HG03575 (cell line): ENCODE results near the gene DNAJC6.

Experiments
- ATAC-seq: cut with Tn5 transposase; IDR thresholded peaks from one replicate; pipeline ENCODE4 v1.9.1; 2021; ENCODE audit not compliant: unreplicated experiment, insufficient number of reproducible peaks, low FRiP score; ENCODE audit errors: extremely low read depth

The DNAJC6 gene

DNA sequence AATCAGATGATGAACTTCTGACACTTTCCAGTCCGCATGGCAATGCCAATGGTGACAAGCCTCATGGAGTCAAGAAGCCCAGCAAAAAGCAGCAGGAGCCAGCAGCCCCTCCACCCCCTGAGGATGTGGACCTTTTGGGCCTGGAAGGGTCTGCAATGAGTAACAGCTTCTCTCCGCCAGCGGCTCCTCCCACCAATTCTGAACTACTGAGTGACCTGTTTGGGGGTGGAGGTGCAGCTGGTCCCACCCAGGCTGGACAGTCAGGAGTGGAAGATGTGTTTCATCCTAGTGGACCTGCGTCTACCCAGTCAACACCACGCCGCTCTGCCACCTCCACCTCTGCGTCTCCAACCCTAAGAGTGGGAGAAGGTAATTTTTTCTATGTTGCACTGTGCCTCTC lies 83.2 kb downstream of the DNAJC6 start:
- no peak for ATAC-seq

DNA sequence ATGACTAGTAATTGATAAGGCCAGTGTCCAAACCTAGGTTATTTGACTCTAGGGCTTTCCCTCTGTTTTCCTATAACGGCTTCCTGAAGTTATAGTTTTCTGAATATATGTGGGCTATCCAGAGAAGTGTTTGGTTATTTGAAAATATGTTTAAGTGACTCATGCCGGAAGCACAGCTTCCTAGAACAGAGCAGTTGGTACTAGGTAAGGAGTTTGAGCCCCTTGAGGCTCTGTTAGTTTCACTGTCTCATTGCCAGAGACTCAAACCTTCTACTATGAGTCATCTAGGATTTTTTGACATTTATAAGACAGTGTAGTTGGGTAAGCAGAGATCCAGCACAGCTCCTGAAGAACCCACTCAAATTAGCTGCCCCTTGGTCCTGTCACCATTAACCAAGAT lies 84.0 kb downstream of the DNAJC6 start:
- ATAC-seq: no peak

DNA sequence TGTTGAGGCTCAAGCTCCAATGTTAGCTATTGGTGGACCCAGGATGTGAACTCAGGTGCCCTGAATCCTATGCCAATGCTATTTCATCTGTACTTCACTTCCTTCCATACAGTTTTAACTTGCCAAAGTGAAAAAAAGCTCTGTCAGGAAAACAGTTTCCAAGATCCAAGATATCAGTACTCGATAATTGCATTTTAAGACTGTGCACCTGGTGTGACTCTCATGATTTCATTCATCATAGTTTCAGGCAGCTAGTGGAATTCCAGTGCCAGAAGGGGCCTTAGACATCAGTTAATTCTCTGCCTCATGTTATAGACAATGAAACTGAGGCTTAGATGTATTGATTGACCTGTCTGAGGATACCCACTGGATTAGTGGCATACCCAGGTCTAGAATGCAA lies 84.6 kb downstream of the DNAJC6 start:
- no peak for ATAC-seq

DNA sequence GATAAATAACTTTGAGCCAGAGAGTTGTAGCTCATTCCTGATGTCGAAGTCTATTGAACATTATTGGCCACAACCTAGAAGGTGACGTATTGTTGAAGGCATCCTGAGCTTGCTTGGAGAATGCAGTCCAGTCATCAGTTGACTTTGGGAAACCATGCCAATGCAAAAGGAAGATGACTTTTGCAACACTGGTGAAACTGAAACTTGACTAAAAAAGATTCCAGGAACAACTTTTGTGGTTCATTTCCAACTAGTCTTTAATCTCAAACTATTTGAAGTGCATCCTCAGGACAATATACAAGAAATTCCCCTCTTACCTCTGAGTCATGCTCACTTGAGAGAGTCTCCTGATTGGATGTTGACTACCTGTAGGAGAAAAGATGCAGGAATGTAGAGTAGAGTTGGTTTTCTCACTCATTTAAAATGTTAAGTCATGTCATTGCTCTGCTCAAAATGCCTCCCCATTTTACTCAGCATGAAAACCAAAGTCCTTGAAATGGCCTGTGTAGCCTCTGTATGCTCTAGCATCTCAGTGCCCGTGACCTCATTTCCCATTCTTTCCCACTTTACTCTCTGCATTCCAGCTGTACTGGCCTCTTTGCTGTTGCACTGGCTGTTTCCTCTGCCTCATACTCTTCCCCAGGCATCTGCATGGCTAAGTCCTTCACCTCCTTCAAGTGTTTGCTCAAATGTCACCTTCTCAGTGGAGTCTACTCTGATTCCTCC lies 86.7 kb downstream of the DNAJC6 start:
- no peak for ATAC-seq

DNA sequence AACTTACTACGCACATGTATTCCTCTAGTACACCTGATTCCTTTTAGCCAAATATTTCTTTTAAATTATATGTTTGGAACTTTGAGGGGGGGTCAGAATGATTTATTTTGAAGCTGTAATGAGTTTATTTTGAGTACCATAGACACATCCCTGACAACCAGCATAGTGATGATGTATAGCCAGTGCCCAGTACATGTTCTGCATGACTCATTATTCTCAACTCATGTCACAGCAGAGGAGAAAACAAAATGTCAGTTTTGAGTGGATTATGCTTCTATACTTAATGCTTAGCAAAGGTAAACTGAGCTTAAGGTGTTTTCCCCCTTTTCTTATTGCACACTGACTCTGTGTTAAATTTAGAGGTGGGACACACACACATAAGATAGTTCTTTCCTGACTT lies 88.7 kb downstream of the DNAJC6 start:
- no peak for ATAC-seq

DNA sequence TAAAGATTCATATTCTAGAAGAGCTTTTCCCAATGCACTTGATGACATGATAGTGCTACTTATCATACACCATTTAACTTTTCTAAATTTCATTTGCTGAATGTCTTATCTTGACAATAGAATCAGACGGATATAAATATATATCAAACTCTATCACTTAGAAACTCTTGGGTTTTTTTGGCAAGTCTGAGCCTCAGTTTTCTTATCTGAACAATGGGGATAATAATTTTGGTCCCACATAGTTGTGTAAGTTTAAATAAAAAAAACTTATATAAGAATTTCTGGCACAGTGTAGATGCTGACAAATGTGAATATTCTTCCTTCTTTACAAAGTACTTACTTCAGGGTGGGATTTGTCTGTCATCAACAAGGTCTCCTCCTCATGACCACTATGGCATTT lies 89.7 kb downstream of the DNAJC6 start:
- no peak for ATAC-seq

DNA sequence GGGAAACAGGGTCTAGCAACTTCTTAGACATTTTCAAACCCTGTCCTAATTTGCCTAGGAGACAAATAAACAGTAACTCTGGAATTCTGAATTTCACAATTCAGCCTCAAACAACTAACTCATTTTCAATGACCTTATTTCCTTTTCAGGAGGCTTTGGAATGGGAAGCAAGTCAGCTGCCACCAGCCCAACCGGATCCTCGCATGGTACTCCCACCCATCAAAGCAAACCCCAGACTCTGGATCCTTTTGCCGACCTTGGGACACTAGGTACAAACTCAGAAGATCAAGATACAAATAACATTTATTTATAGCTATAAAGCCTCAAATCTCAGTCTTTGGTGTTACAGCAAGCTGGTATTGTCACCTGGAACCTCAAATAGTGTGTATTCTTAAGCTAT lies 92.3 kb downstream of the DNAJC6 start:
- no peak for ATAC-seq

DNA sequence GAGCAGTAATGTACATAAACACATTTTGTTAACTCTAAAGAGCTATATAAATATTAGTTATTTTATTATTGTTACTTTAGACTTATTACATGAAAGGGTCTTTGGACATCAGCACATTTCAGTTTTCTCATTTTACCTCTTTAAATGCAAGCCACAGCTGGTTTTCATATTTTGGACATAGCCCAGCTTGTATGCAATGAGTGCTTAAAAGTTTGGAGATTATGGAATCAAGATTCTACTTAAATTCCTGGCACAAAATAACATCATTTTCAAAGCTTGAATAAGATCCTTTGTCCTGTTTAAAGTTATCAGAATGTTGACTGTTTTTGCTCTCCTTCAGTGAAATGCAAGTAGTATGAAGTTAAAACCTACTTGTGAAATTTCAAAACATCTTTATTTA lies 95.6 kb downstream of the DNAJC6 start:
- ATAC-seq: no peak

DNA sequence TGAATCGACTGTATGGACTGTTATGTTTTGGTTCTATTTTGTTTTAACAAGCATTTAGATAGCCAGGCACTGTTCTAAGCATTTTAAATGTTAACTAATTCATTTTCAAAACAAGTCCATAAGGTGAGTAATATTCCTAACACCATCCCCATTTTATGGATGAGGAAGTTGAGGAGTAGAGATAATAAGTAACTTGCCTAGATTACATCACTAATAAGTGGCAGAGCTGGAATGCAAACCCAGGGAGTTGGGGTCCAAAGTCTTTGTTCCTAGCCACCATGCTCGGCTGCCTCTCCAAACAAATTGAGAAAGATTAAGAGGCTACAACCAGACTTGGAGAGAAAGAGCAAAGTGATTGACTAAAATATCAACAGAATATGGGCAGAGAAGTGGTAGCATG lies 98.5 kb downstream of the DNAJC6 start:
- no peak for ATAC-seq

DNA sequence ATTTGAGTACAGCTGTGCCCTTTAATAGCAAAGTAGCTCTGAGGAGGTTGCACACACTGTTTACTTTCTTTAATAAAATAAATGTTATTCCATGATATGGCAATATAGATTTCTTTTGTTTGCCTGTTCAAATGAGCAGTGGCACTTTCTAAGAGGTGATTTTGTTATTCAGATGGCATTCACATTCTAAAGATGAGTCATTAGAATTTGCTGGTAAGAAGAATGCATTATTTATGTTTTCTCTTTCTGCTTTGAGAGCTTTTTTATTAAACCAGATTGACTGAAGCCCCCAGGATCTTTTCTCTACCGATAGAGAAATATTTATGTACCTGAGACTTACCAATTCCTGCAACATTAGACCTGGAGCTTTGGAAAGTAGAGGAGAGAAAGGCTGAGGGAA lies 100.0 kb downstream of the DNAJC6 start:
- ATAC-seq: no peak

DNA sequence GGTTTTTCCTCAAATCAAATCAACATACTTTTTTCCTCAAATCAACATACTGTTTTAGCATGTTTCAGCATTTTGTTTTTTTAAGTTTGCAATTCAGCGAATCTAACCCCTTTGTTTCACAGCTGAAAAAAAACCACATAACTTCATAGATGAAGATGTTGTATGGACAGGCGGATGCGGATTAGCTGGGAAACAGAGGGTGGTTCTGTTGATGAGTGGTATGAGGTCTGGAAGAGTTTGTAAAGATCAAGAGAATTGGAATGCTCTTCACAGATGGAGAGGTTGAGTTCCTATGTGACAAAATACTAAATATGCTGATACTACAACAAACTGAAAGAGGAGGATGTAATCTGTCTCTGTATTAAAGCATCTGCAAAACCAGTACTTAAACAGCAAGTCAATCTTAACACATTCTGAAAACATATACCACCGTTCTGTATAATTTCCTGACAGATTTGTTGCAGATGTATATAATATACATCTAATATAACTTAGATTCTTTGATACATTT lies 100.5 kb downstream of the DNAJC6 start:
- no peak for ATAC-seq

DNA sequence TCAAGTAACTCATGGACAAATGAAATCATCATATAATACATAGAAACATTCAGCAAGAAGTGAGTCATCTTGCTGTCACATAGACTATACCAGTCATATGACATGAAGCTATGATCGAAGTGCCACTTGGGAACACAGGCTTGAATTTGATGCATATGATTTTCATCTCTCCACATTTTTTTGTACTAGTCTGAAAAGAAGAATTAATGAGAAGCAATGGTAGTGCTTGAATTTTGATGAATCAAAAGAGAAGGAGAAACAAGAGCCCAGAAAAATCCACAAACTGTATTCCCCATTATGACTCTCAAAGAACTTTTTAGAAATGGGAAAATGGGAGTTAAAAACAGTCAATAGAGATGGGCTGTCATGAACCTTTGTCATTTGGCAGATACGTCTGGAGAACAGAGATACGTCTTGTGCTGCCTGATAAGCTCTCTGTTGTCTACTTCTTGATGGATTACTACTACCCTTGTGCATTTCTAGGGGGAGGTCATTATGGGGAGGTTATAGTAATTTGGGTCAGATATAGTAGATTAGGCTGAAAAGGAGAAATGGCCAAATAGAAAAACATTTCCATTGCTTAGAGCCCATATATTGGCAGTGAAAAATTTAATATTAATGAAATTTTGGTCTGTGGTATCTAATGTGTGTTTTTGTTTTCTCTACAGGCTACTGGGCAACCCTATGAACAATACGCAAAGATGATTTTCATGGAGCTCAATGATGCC lies 103.1 kb downstream of the DNAJC6 start:
- ATAC-seq: no peak

DNA sequence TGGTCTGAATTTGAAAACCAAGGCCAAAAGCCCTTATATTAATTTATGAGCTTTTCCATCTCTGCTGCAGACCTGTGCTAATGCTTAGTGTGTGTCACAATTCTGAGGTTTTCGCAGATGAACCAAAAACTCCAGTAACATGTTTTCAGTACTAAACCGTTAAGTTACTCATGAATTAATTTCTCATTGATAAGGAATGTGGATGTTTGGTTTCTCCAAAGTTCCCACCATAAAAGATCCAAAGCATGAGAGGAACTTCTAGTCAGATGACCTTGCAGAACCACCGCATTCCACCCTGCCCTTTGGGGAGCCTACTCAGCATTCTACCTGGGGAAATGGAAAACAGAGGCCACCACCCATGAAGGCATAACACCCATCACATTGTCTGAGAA lies 103.6 kb downstream of the DNAJC6 start:
- no peak for ATAC-seq

DNA sequence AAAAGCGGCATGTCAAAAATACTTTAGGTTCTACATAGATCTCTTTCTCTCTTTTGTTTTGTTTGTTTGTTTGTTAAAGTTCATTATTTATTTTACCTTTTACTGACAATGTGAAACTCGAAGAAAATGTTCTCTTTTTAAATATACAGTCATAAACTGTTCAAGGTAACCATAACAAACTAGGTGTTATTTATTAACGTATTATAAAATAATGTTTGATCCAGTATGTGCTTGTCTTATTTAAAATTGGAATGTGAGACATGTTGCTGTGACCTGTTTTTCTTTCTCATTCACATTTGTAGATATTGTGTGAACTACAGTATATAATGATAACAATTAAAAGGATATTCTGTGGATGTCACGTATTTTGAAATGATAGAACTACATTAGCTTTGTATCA lies 105.2 kb downstream of the DNAJC6 start:
- ATAC-seq: no peak

DNA sequence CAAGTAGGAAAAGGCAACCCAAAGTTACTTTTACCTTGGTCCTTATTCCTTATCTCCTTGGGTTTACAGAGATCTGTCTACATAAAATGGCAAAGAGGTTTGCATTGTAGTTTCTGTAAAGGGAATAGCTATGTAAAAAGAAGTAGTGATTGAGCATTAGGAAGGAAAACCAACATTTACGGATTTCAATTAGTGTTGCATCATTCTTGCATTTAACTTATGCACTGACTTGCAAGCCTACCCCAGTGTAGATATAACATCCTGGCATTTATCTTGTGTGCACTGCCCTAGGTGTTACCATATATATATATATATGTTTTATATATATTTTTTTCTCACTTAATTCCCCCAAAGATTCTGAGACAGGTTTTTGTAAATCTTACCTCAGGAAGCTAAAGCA lies 107.4 kb downstream of the DNAJC6 start:
- no peak for ATAC-seq

DNA sequence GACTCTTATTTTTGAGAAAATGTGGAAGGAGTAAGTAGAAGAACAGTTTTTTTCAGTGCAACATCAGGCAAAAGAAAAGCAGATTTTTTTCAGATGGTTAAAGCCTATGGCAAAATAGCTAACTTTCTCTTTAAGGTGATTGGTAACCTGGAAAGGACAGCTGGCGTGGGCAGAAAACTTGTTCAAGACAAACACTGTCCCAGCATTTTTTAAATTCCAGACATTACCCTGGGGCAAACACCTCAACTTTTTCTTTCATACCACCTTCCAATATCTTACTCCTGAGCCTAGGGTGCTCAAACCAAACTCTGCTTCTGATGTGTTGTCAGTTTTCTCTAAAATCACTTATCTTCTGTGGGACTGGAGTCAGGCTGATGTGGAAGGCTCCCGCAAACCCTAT lies 108.4 kb downstream of the DNAJC6 start:
- ATAC-seq: no peak

DNA sequence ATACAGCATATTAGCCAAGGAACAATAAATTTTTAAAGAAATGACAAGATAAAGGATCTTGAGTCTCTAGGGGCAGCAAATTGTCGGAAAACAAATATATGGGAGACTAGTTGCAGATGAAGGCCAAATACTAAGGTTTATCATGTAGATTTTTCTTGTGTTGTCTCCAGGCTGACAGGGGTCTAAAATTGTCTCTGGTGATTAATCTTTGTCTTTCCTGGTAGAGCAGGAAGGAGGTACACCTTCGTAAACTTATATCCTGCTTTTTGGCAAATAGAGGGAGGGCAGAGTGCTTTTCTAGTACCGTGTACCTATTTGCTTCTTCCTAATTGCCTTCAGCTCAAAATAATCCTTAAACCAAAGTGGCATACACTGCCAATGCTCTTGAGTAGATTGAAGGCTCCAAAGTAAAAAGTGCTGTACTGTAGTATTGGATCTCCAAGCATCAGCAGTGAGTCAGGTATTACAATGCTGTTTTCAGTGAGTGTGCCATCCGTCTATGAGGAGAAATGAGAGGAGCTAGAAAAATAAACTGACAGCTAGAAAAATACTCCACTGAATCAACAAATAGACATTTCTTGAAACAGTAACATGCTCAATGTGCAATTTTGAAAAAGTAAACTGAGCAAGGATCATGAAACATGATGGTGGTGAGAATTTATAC lies 109.3 kb downstream of the DNAJC6 start:
- ATAC-seq: no peak

DNA sequence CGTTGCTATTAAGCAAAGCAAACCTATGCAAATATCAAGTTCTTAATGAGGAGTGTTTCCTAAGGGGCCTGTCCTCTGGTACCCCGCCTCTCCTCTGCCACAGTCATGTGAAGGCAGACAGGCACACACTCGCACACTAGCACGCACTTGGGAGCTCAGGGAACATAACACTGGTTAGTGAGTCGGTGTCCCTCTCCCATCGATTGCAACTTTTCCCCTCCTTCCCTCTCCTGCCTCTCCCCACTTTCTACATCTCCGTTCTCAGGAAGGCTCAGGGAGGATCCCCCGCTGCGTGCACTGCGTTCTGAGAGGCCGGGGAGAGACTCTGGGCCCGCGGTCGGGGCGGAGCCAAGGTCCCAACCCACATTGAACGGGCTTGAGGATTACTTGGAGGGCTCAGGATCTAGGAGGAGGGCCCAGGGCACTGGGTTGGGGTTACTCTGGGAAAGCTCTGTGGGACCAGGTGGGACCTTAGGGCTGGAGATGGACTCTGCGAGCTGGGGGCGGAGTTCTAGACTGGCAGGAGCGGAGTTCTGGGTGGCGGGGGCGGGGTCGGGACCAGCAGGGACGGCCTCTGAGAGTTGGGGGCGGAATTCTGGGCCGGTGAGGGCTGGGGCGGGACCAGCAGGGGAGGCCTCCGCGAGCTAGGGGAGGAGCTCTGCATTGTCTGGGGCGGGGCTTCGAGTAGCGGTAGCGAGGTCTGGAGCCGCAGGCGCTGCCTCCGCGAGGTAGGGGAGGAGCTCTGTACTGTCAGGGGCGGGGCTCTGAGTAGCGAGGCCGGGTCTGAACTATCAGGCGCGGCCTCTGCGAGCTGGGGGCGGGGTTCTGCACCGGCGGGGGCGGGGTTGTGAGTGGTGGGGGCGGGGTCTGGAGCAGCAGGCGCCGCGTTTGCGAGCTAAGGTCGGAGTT lies 110.6 kb downstream of the DNAJC6 start:
- peak; percentile 76 for ATAC-seq
